HCT116 (cell line): ENCODE measurements around the gene CCDC137.

Source experiments
- EGR1 ChIP-seq: IDR thresholded peaks from 2 replicates; pipeline ENCODE4 v1.6.1; 2012; ENCODE audit warnings: low read depth
- EZH2phosphoT487 ChIP-seq: fragments of 200-600 bp; IDR thresholded peaks from 2 replicates; pipeline ENCODE4 v1.6.1; 2018; ENCODE audit warnings: antibody characterized with exemption, borderline replicate concordance
- FOSL1 ChIP-seq: IDR thresholded peaks from 2 replicates; pipeline ENCODE4 v1.6.1; 2012; ENCODE audit warnings: low read depth
- JUND ChIP-seq: IDR thresholded peaks from 2 replicates; pipeline ENCODE4 v1.6.1; 2012
- POLR2A ChIP-seq: IDR thresholded peaks from 2 replicates; pipeline ENCODE4 v1.7.0; 2011; ENCODE audit warnings: borderline replicate concordance; ENCODE audit not compliant: insufficient read depth, insufficient read length; ENCODE audit errors: extremely low read depth
- SRF ChIP-seq: IDR thresholded peaks from 2 replicates; pipeline ENCODE4 v1.6.1; 2012; ENCODE audit warnings: low read depth
- TF ChIP-seq, protein P1 (sequence below), 3 experiments: fragments of 200-600 bp in 1 of 3; sonication (generic) in 1 of 3; IDR thresholded peaks in 2 of 3; conservative IDR thresholded peaks in 1 of 3; 2 replicates each; pipeline ENCODE4 v1.5.1; 2012 to 2017; ENCODE audit warnings: low read depth in 2 of 3, low read length in 2 of 3, antibody characterized with exemption in 1 of 3, borderline replicate concordance in 1 of 3, control low read depth in 1 of 3, mild to moderate bottlenecking in 1 of 3, mixed read lengths in 1 of 3, mixed run types in 1 of 3, moderate library complexity in 1 of 3; ENCODE audit not compliant: insufficient read depth in 1 of 3
- TF ChIP-seq, protein P2 (sequence below): IDR thresholded peaks from 2 replicates; pipeline ENCODE4 v1.6.1; 2011; ENCODE audit warnings: mild to moderate bottlenecking, low read length, moderate library complexity; ENCODE audit not compliant: insufficient replicate concordance; ENCODE audit errors: extremely low read depth

DNA sequence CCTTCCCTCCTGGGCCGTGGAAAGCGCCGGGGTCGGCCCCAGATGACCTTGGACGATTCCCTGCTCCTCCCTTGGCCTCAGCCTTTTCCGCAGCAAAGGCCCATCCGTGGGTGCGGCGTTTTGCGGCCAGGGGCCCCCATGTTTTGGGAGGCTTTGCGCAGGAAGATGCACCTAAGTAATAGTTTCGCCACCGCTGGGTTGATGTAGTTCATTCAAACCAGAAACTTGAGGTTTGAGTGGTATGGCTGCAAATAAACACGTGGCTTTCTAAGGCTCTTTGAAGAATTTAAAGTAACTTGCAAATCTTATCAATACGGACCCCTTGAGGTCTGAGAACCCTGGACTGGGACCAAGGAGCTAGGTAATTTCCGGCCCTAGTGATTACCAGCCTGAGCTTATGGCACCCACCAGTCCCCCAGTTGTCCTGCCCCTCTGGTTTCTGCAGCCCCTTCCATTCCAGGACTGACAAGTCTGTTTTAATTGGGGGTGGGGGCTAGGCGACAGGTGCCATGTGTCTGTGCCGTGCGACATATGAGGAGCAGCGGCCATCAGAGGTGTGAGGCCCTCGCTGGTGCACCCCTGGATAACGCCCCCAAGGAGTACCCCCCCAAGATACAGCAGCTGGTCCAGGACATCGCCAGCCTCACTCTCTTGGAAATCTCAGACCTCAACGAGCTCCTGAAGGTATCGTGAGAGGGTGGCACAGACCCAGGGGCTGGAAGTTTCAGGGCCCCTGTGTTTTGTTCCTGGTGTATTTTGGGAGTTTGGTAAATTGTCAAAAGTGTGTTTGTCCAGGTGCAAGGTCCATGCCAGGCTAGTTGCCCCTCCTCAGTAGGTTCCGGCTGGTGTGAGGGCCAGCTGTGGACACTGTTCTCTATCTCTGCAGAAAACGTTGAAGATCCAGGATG is 37.5 kb downstream of the CCDC137 start:
- TF ChIP-seq, protein P1, sequence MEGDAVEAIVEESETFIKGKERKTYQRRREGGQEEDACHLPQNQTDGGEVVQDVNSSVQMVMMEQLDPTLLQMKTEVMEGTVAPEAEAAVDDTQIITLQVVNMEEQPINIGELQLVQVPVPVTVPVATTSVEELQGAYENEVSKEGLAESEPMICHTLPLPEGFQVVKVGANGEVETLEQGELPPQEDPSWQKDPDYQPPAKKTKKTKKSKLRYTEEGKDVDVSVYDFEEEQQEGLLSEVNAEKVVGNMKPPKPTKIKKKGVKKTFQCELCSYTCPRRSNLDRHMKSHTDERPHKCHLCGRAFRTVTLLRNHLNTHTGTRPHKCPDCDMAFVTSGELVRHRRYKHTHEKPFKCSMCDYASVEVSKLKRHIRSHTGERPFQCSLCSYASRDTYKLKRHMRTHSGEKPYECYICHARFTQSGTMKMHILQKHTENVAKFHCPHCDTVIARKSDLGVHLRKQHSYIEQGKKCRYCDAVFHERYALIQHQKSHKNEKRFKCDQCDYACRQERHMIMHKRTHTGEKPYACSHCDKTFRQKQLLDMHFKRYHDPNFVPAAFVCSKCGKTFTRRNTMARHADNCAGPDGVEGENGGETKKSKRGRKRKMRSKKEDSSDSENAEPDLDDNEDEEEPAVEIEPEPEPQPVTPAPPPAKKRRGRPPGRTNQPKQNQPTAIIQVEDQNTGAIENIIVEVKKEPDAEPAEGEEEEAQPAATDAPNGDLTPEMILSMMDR (IDR thresholded peaks at IDR 0.05 in 2 of 3, conservative IDR thresholded peaks at IDR 0.05 in 1 of 3; ENCODE audit: borderline replicate concordance in 1 of 3, insufficient read depth in 1 of 3, low read depth in 2 of 3, low read length in 2 of 3): no peak
- TF ChIP-seq FOSL1: no peak
- no peak for TF ChIP-seq EGR1
- TF ChIP-seq EZH2phosphoT487: no peak
- TF ChIP-seq, protein P2, sequence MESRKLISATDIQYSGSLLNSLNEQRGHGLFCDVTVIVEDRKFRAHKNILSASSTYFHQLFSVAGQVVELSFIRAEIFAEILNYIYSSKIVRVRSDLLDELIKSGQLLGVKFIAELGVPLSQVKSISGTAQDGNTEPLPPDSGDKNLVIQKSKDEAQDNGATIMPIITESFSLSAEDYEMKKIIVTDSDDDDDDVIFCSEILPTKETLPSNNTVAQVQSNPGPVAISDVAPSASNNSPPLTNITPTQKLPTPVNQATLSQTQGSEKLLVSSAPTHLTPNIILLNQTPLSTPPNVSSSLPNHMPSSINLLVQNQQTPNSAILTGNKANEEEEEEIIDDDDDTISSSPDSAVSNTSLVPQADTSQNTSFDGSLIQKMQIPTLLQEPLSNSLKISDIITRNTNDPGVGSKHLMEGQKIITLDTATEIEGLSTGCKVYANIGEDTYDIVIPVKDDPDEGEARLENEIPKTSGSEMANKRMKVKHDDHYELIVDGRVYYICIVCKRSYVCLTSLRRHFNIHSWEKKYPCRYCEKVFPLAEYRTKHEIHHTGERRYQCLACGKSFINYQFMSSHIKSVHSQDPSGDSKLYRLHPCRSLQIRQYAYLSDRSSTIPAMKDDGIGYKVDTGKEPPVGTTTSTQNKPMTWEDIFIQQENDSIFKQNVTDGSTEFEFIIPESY: no peak
- no peak for TF ChIP-seq JUND
- no peak for TF ChIP-seq SRF
- no peak for TF ChIP-seq POLR2A
